HG02642 (cell line): ENCODE results near the gene NOD2.

ENCODE experiments used
- ATAC-seq: cut with Tn5 transposase; IDR thresholded peaks from one replicate; pipeline ENCODE4 v1.9.1; 2021; ENCODE audit warnings: mild to moderate bottlenecking; ENCODE audit not compliant: unreplicated experiment, poor library complexity

Gene NOD2

GRCh38 chr16:50774960-50775359 lies 81.6 kb downstream of the NOD2 start:
- ATAC-seq, result no peak

GRCh38 chr16:50776037-50776436 lies 82.6 kb downstream of the NOD2 start:
- ATAC-seq, result no peak

GRCh38 chr16:50778284-50779163 lies 85.1 kb downstream of the NOD2 start:
- no peak for ATAC-seq

- no peak for ATAC-seq
Observed at GRCh38 chr16:50781043-50781442, 87.6 kb downstream of the NOD2 start.

- ATAC-seq, result no peak
Observed at GRCh38 chr16:50781518-50781917, 88.1 kb downstream of the NOD2 start.
